ENCODE data around the gene GADD45B. TPM values are rescaled to one million over a fixed set of nuclear protein-coding genes. Genes with fewer than 3 reads are reported as not detected.
"Not testable (repeated sequence)": the region's sequence is repeated elsewhere in the genome, so short reads cannot be mapped to it uniquely, and the experiment has no call there.

GADD45B gene
- total RNA-seq, 1 donor from 2014 or later = 34.3 TPM

DNA sequence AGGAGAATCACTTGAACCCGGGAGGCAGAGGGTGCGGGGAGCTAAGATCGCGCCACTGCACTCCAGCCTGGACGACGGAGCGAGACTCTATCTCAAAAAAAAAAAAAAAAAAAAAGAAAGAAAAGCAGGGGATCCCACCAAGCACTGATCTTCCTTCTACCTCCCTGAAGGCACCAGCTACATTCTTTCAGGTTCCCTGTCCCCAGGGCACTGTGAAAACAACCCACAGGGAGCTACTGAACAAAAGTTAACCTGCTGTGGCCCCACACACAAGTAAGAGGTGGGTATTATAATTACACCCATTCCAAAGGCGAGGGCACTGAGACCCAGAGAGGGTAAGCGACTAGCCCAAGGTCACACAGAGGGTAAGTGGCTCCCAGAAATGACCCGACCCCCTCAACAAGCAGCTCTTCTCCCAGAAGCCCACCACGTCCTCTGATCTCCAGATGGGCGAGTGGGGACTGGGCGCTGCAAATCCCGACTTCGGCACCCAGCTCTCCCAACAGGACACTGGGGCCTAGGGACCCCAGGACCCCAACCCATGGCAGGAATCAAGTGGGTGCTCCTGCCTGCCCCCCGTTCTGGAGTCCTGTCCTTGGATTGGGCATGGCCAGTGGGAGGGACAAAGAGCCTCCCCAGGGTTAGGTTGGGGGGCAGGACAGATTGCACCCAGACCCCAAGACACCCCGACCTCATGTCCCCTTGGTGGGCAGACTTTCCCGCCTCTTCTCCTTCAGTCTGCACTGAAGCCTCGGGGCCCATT lies 21.5 kb upstream of the GADD45B start:
- TF ChIP-seq, protein P1, sequence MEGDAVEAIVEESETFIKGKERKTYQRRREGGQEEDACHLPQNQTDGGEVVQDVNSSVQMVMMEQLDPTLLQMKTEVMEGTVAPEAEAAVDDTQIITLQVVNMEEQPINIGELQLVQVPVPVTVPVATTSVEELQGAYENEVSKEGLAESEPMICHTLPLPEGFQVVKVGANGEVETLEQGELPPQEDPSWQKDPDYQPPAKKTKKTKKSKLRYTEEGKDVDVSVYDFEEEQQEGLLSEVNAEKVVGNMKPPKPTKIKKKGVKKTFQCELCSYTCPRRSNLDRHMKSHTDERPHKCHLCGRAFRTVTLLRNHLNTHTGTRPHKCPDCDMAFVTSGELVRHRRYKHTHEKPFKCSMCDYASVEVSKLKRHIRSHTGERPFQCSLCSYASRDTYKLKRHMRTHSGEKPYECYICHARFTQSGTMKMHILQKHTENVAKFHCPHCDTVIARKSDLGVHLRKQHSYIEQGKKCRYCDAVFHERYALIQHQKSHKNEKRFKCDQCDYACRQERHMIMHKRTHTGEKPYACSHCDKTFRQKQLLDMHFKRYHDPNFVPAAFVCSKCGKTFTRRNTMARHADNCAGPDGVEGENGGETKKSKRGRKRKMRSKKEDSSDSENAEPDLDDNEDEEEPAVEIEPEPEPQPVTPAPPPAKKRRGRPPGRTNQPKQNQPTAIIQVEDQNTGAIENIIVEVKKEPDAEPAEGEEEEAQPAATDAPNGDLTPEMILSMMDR (IDR thresholded peaks at IDR 0.05; ENCODE audit: borderline replicate concordance) = no peak
- H3K36me3 ChIP-seq = no peaks in the 10 kb centered on the region
- H3K27me3 ChIP-seq (ENCODE audit: low read depth) = no peaks in the 10 kb centered on the region
- no peak overlapping the region for H3K27ac ChIP-seq (replicated peaks)
- H3K9me3 ChIP-seq (replicated peaks) = no peaks in the 10 kb centered on the region
- intact Hi-C loops (cut with micrococcal nuclease) = no loop called here
- H3K4me3 ChIP-seq = no peak overlapping the region
- no peak for DNase-seq
- H3K4me1 ChIP-seq = peaks cover 20% of the 10 kb centered on the region

DNA sequence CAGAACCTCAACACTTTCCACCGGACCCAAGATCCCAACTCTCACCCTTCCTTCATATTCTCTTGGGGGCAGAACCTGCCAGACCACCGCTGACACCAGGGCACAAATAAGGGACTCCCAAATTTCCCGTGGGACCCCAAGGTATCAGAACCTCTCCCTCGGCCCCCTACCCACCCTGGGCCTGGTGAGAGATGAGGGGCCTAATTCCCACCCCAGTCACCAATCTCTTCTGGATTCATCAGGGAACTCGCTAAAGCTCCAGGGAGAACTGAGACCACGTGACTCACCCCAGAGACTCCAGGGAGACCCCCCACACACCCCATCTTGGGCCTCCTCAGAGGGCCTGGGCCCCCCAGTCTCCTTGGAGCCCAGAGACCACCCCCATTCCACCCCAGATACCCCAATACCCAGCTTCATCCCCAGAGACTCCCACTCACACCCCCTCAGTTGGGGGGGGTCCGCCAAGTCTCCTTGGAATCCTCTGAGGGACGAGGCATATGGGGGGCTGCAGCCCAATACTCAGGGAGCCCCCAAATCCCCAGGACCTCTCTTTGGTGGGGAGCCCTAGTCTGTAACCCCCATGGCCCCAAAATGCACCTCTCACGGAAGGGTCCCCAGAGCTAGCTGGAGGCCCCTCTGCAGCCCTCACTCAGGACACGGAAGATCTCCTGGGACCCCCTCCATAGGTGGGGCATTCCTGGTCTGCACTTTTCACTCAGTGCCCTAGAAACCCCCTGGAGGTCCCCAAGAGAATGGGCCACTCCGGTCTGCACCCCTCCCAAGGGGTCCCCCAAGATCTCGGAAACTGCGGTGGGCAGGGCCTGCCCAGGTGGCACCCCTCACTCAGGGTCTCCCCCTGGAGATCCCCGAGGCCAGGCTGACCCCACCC lies 20.7 kb upstream of the GADD45B start:
- no peaks in the 10 kb centered on the region for H3K36me3 ChIP-seq
- H3K4me3 ChIP-seq = peak overlapping the region; percentile 99
- H3K9me3 ChIP-seq (replicated peaks) = no peaks in the 10 kb centered on the region
- intact Hi-C loops (cut with micrococcal nuclease) = no loop called here
- peak overlapping the region; percentile 54 for H3K27ac ChIP-seq (replicated peaks)
- TF ChIP-seq, protein P1 (IDR thresholded peaks at IDR 0.05; ENCODE audit: borderline replicate concordance) = no peak
- H3K4me1 ChIP-seq = peaks cover 20% of the 10 kb centered on the region
- DNase-seq = no peak
- no peaks in the 10 kb centered on the region for H3K27me3 ChIP-seq (ENCODE audit: low read depth)

DNA sequence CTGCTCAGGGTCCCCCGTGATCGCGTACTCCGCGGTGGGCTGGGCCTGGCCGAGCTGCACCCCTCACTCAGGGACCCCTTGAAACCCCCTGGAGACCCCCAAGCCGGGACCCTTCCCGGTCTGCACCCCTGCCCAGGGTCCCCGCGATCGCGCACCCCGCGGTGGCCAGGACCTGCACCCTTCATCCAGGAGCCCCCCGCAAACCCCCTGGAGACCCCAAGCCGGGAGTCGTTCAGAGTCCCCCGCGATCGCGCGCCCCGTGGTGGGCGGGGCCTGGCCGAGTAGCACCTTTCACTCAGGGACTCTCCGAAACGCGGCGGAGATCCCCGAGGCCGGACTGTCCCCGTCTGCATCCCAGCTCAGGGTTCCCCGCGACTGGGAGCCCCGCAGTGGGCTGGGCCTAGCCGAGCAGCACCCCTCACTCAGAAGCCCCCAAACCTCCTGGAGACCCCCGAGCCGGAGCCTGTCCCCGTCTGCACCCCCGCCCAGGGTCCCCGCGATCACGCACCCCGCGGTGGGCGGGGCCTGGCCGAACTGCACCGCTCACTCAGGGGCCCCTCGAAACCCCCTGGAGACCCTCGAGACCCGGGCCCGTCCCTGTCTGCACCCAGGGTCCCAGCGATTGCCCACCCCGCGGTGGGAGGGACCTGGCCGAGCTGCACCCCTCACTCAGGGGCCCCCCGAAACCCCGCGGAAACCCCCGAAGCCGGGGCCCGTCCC lies 19.9 kb upstream of the GADD45B start:
- H3K4me3 ChIP-seq = peak overlapping the region; percentile 99
- H3K27me3 ChIP-seq (ENCODE audit: low read depth) = no peaks in the 10 kb centered on the region
- H3K36me3 ChIP-seq = no peaks in the 10 kb centered on the region
- peak overlapping the region; percentile 54 for H3K27ac ChIP-seq (replicated peaks)
- H3K4me1 ChIP-seq = peaks cover 20% of the 10 kb centered on the region
- TF ChIP-seq, protein P1 (IDR thresholded peaks at IDR 0.05; ENCODE audit: borderline replicate concordance) = no peak
- intact Hi-C loops (cut with micrococcal nuclease) = no loop called here
- DNase-seq = peak; percentile 30
- no peaks in the 10 kb centered on the region for H3K9me3 ChIP-seq (replicated peaks)

DNA sequence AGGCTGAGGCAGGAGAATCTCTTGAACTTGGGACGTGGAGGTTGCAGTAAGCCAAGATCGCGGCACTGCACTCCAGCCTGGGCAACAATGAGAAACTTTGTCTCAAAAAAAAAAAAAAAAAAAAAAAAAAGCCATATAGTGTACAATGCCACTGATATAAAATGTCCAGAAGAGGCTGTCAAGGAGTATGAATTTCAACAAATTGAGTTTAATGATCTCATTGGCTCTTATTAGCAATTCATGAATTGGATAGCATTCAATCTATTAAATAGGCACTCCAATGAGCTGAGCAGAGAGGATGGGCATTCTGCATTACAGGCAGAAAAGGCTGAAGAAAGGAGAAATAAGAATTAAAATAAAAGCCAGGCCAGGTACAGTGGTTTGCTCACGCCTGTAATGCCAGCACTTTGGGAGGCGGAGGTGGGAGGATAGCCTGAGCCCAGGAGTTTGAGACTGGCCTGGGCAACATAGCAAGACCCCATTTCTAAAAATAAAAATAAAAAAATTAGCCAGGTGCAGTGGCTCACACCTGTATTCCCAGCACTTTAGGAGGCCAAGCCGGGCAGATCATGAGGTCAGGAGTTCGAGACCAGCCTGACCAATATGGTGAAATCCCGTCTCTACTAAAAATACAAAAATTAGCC lies 18.4 kb upstream of the GADD45B start:
- Histone ChIP-seq H3K27me3 (ENCODE audit: low read depth) (no peaks in the 10 kb centered on the region), H3K36me3 (no peaks in the 10 kb centered on the region), H3K9me3 (replicated peaks) (no peaks in the 10 kb centered on the region), H3K4me1 (peaks cover 35% of the 10 kb centered on the region), H3K27ac (replicated peaks) (peak overlapping the region; percentile 81), H3K4me3 (peak overlapping the region; percentile 99)
- intact Hi-C loops (cut with micrococcal nuclease) = no loop called here
- TF ChIP-seq, protein P1 (IDR thresholded peaks at IDR 0.05; ENCODE audit: borderline replicate concordance) = no peak
- no peak for DNase-seq

DNA sequence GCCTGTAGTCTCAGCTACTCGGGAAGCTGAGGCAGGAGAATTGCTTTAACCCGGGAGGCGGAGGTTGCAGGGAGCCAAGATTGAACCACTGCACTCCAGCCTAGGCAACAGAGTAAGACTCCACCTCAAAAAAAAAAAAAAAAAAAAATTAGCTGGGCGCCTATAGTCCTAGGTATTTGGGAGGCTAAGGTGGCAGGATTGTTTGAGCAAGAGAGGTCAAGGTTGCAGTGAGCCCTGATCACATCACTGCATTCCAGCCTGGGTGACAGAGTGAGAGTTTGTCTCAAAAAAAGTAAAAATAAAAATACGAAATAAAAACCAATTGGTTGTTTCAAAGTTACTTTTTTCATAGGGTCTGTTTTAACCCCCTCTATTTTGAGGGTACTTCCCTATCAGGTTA lies 17.9 kb upstream of the GADD45B start:
- Histone ChIP-seq H3K9me3 (replicated peaks) (no peaks in the 10 kb centered on the region), H3K4me1 (peaks cover 38% of the 10 kb centered on the region), H3K36me3 (no peaks in the 10 kb centered on the region), H3K27me3 (ENCODE audit: low read depth) (no peaks in the 10 kb centered on the region), H3K4me3 (no peak overlapping the region), H3K27ac (replicated peaks) (no peak overlapping the region)
- intact Hi-C loops (cut with micrococcal nuclease) = no loop called here
- DNase-seq = no peak
- TF ChIP-seq, protein P1 (IDR thresholded peaks at IDR 0.05; ENCODE audit: borderline replicate concordance) = no peak

DNA sequence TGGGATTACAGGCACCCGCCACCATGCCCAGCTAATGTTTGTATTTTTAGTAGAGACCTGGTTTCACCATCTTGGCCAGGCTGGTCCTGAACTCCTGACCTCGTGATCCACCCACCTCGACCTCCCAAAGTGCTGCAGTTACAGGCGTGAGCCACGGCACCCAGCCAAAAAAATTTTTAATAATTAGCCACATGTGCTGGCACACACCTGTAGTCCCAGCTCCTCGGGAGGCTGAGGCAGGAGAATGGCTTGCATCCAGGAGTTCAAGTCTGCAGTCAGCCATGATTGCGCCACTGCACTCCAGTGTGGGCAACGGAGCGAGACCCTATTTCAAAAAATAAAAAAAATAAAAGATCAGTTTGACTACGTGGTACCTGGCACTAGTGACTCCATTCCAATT lies 17.2 kb upstream of the GADD45B start:
- DNase-seq; H3K27ac ChIP-seq (replicated peaks); intact Hi-C loops (cut with micrococcal nuclease); H3K4me3 ChIP-seq; H3K36me3 ChIP-seq; H3K9me3 ChIP-seq (replicated peaks); H3K27me3 ChIP-seq (ENCODE audit: low read depth): not testable (repeated sequence)
- H3K4me1 ChIP-seq = peaks cover 38% of the 10 kb centered on the region

All from left ventricle myocardium inferior (tissue), 1 donor.